ENCODE results near the gene SEMA5B.

- TF ChIP-seq CTCF (IDR thresholded peaks at IDR 0.05): no peak
- no peak for TF ChIP-seq POLR2A (IDR thresholded peaks at IDR 0.05)
Observed at GRCh38 chr3:122911901-122912300, 115.7 kb downstream of the SEMA5B start.
